Hematopoietic multipotent progenitor cell treated with erythropoietin and hydrocortisone succinate and interleukin-3 and kit ligand, for 15 days (in vitro differentiated cells): ENCODE measurements around the gene SYNRG.

Experiments used
- DNase-seq: peaks from one replicate; pipeline ENCODE4 v3.0.0-alpha.2; 2015; ENCODE audit warnings: low spot score

The SYNRG gene

GRCh38 chr17:37494971-37495370 lies 114.2 kb downstream of the SYNRG start:
- no peak for DNase-seq

GRCh38 chr17:37494401-37494831 lies 114.8 kb downstream of the SYNRG start:
- DNase-seq = no peak

- no peak for DNase-seq
These were observed 115.8 kb downstream of the SYNRG start for GRCh38 chr17:37493249-37494027.

GRCh38 chr17:37492167-37492566 lies 117.1 kb downstream of the SYNRG start:
- DNase-seq = no peak

GRCh38 chr17:37490638-37491614 lies 118.3 kb downstream of the SYNRG start:
- DNase-seq = no peak

- DNase-seq = no peak
These were observed 119.1 kb downstream of the SYNRG start for GRCh38 chr17:37490022-37490587.

GRCh38 chr17:37489197-37490001 lies 119.8 kb downstream of the SYNRG start, which contains the start of gene DUSP14:
Gene DUSP14 (plus strand): TSS chr17:37489891. CDS start chr17:37512273, 22,382 bp downstream.
- DNase-seq = peak; percentile 48

- DNase-seq = no peak
These were observed 120.5 kb downstream of the SYNRG start for GRCh38 chr17:37488607-37489196.

GRCh38 chr17:37488009-37488604 lies 121.1 kb downstream of the SYNRG start:
- no peak for DNase-seq

- DNase-seq = no peak
These were observed 123.2 kb downstream of the SYNRG start for GRCh38 chr17:37485938-37486570.

GRCh38 chr17:37483311-37484039 lies 125.7 kb downstream of the SYNRG start:
- DNase-seq = no peak

- DNase-seq = no peak
These were observed 128.1 kb downstream of the SYNRG start for GRCh38 chr17:37481001-37481665.

GRCh38 chr17:37480427-37480826 lies 128.8 kb downstream of the SYNRG start:
- no peak for DNase-seq

- no peak for DNase-seq
These were observed 130.2 kb downstream of the SYNRG start for GRCh38 chr17:37479025-37479424.

GRCh38 chr17:37478187-37478586 lies 131.0 kb downstream of the SYNRG start:
- DNase-seq = no peak

- no peak for DNase-seq
These were observed 132.6 kb downstream of the SYNRG start for GRCh38 chr17:37476431-37477120.

- DNase-seq = no peak
These were observed 133.3 kb downstream of the SYNRG start for GRCh38 chr17:37475731-37476420.

- DNase-seq = no peak
These were observed 139.0 kb downstream of the SYNRG start for GRCh38 chr17:37470181-37470580.
